Mammary epithelial cell (primary cell): Measurements from ENCODE around the gene MAGI1.

Source experiments
- EZH2 ChIP-seq: IDR thresholded peaks from 2 replicates; pipeline ENCODE4 v1.6.1; 2012; ENCODE audit warnings: low read length, inconsistent platforms, borderline replicate concordance
- TF ChIP-seq, protein P1 (sequence below), 2 donors: IDR thresholded peaks in 1 of 2; conservative IDR thresholded peaks in 1 of 2; 2 replicates each; pipeline ENCODE4 v1.5.1; 2011 to 2012; ENCODE audit warnings: inconsistent platforms in 2 of 2, low read length in 2 of 2, mild to moderate bottlenecking in 2 of 2, control low read depth in 1 of 2, low read depth in 1 of 2; ENCODE audit not compliant: insufficient read depth in 1 of 2; ENCODE audit errors: extremely low read depth in 1 of 2

DNA sequence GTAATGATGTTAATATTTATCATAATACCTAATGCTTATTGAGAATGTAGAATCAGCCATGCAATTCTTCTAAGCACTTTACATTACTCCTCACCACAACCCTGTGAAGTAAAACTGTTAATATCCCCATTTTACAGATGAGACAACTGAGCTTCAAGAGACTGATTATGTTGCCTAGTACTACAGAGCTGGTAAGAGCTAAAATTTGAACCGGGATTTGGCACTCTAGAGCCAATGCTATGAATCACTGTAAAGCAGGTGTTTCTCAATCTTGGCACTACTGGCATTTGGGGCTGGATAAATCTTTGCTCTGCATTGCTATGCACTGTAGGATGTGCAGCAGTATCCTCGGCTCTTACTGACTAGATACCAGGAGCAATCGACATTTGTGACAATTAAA is 367.7 kb downstream of the MAGI1 start:
- TF ChIP-seq, protein P1, sequence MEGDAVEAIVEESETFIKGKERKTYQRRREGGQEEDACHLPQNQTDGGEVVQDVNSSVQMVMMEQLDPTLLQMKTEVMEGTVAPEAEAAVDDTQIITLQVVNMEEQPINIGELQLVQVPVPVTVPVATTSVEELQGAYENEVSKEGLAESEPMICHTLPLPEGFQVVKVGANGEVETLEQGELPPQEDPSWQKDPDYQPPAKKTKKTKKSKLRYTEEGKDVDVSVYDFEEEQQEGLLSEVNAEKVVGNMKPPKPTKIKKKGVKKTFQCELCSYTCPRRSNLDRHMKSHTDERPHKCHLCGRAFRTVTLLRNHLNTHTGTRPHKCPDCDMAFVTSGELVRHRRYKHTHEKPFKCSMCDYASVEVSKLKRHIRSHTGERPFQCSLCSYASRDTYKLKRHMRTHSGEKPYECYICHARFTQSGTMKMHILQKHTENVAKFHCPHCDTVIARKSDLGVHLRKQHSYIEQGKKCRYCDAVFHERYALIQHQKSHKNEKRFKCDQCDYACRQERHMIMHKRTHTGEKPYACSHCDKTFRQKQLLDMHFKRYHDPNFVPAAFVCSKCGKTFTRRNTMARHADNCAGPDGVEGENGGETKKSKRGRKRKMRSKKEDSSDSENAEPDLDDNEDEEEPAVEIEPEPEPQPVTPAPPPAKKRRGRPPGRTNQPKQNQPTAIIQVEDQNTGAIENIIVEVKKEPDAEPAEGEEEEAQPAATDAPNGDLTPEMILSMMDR (conservative IDR thresholded peaks at IDR 0.05 in 1 of 2, IDR thresholded peaks at IDR 0.05 in 1 of 2; ENCODE audit: extremely low read depth in 1 of 2, insufficient read depth in 1 of 2, low read depth in 1 of 2, low read length in 2 of 2) = no peak
- no peak for TF ChIP-seq EZH2
